Mesenchymal stem cell (in vitro differentiated cells and primary cell): ENCODE data around the gene ATG12.

ENCODE experiments used
- DNase-seq: peaks from one replicate; pipeline ENCODE4 v3.0.0-alpha.2; 2013
- H2AFZ ChIP-seq: one replicate; pipeline ENCODE4 v1.6.1; 2013; ENCODE audit warnings: low read depth, mild to moderate bottlenecking, control low read depth, inconsistent platforms, low read length, moderate library complexity
- H2AK5ac ChIP-seq: 2 replicates; pipeline ENCODE4 v1.6.1; 2013; ENCODE audit warnings: low read length, moderate library complexity, mild to moderate bottlenecking, inconsistent platforms; ENCODE audit not compliant: severe bottlenecking
- H2BK120ac ChIP-seq: one replicate; pipeline ENCODE4 v1.6.1; 2013; ENCODE audit warnings: low read depth, mild to moderate bottlenecking, inconsistent platforms, low read length, moderate library complexity
- H2BK12ac ChIP-seq, 2 experiments: one replicate each; pipeline ENCODE4 v1.6.1; 2013; ENCODE audit warnings: inconsistent platforms in 2 of 2, low read length in 2 of 2, mild to moderate bottlenecking in 2 of 2, moderate library complexity in 2 of 2, control low read depth in 1 of 2
- H2BK15ac ChIP-seq: one replicate; pipeline ENCODE4 v1.6.1; 2013; ENCODE audit warnings: mild to moderate bottlenecking, low read depth, inconsistent platforms; ENCODE audit not compliant: poor library complexity, severe bottlenecking
- H2BK5ac ChIP-seq: 2 replicates; pipeline ENCODE4 v1.6.1; 2013; ENCODE audit warnings: low read depth, mild to moderate bottlenecking, low read length, control low read depth, inconsistent platforms; ENCODE audit not compliant: poor library complexity, severe bottlenecking
- H3K14ac ChIP-seq, 2 experiments: one replicate each; pipeline ENCODE4 v1.6.1; 2013; ENCODE audit warnings: inconsistent platforms in 2 of 2, low read length in 2 of 2, control low read depth in 1 of 2, mild to moderate bottlenecking in 1 of 2, moderate library complexity in 1 of 2
- H3K18ac ChIP-seq, 2 experiments: one replicate each; pipeline ENCODE4 v1.6.1; 2013; ENCODE audit warnings: inconsistent platforms in 2 of 2, low read length in 2 of 2, control low read depth in 1 of 2, low read depth in 1 of 2, mild to moderate bottlenecking in 1 of 2
- H3K23ac ChIP-seq, 2 experiments: one replicate each; pipeline ENCODE4 v1.6.1; 2013; ENCODE audit warnings: inconsistent platforms in 2 of 2, low read length in 2 of 2, mild to moderate bottlenecking in 2 of 2, moderate library complexity in 2 of 2, control low read depth in 1 of 2
- H3K27ac ChIP-seq: 2 replicates; pipeline ENCODE4 v1.5.1; 2013; ENCODE audit warnings: mild to moderate bottlenecking, moderate library complexity, low read length, control low read depth, inconsistent platforms; ENCODE audit not compliant: poor library complexity, severe bottlenecking
- H3K27me3 ChIP-seq, 2 experiments: 2 replicates each; pipeline versions ENCODE4 v1.6.1 to v1.7.0; 2013; ENCODE audit warnings: low read length in 2 of 2, mild to moderate bottlenecking in 2 of 2, moderate library complexity in 2 of 2, control low read depth in 1 of 2, inconsistent platforms in 1 of 2; ENCODE audit not compliant: control insufficient read depth in 1 of 2, insufficient read depth in 1 of 2
- H3K36me3 ChIP-seq, 2 experiments: 2 replicates each; pipeline versions ENCODE4 v1.6.1 to v1.7.0; 2013; ENCODE audit warnings: low read length in 2 of 2, control low read depth in 1 of 2, inconsistent platforms in 1 of 2, low read depth in 1 of 2, mild to moderate bottlenecking in 1 of 2; ENCODE audit not compliant: insufficient read depth in 2 of 2, control insufficient read depth in 1 of 2
- H3K4ac ChIP-seq, 2 experiments: one replicate each; pipeline ENCODE4 v1.6.1; 2013; ENCODE audit warnings: inconsistent platforms in 2 of 2, low read length in 2 of 2, mild to moderate bottlenecking in 2 of 2, moderate library complexity in 2 of 2, control low read depth in 1 of 2, low read depth in 1 of 2
- H3K4me1 ChIP-seq: 2 replicates; pipeline ENCODE4 v1.6.1; 2013; ENCODE audit warnings: low read depth, low read length, control low read depth; ENCODE audit not compliant: control insufficient read depth, insufficient read depth
- H3K4me2 ChIP-seq: 2 replicates; pipeline ENCODE4 v1.6.1; 2013; ENCODE audit warnings: low read length, mild to moderate bottlenecking, inconsistent platforms; ENCODE audit not compliant: poor library complexity, severe bottlenecking
- H3K4me3 ChIP-seq, 2 experiments: 2 replicates each; pipeline versions ENCODE4 v1.5.1 to v1.7.0; 2013; ENCODE audit warnings: low read length in 2 of 2, mild to moderate bottlenecking in 2 of 2, control low read depth in 1 of 2, low read depth in 1 of 2; ENCODE audit not compliant: insufficient read depth in 1 of 2
- H3K79me1 ChIP-seq: replicated peaks from 2 replicates; pipeline ENCODE4 v1.6.1; 2013; ENCODE audit warnings: mild to moderate bottlenecking, control low read depth, low read length, inconsistent platforms; ENCODE audit not compliant: poor library complexity, severe bottlenecking
- H3K9ac ChIP-seq: 2 replicates; pipeline ENCODE4 v1.7.0; 2013; ENCODE audit warnings: mild to moderate bottlenecking, low read length, moderate library complexity
- H3K9me3 ChIP-seq: 2 replicates; pipeline ENCODE4 v1.7.0; 2013; ENCODE audit warnings: mild to moderate bottlenecking, low read length; ENCODE audit not compliant: control insufficient read depth
- H4K8ac ChIP-seq: one replicate; pipeline ENCODE4 v1.6.1; 2013; ENCODE audit warnings: inconsistent platforms, mild to moderate bottlenecking, low read length, moderate library complexity
- H4K91ac ChIP-seq: one replicate; pipeline ENCODE4 v1.6.1; 2013; ENCODE audit warnings: mild to moderate bottlenecking, low read length, inconsistent platforms
- WGBS: methylation state at CpG from one replicate; pipeline ENCODE4 v1.1.7; 2013; ENCODE audit warnings: mixed read lengths; 5-methylcytosine and 5-hydroxymethylcytosine counted together

ATG12 gene

DNA sequence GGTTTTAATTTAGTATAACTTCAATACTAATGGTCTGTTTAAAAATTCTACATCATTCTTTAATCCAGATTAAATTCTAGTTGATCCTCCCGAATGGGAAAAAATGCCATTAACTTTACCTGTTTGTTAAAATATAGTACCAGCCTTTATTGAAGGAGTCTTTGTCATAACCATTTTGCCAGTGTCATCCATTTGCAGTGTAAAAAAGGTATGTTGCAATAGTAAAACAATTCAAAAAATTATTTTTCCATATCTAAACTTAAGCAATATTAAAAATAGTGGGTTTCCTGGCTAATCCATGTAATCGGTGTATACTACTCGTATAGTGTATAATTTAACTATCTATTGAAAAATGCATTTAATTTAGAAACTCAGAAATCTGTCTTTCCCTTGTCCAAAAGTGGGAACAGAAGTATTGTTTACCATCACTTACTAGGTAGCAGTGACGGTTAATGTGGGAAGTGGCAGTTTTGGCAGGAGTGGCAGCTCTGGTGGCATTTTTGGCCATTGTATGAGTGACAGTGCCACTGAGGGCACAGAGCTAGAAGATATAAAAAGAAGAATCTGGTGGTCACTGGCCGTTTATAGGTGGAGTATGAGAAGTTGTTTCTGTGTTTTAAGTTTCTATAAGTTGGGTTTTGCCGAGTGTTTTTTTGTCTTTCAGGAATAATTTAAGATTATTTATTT lies 2.2 kb upstream of the ATG12 start:
- DNase-seq, result no peak
- 96% methylated on average over 2 of the region's 6 CpGs for WGBS
- Histone ChIP-seq H3K27ac (no peak overlapping the region), H2BK15ac (no peak overlapping the region), H2AFZ (no peak overlapping the region), H3K79me1 (no peaks in the 10 kb centered on the region), H3K4me1 (peaks cover 8% of the 10 kb centered on the region), H3K9ac (peak overlapping the region; percentile 93), H4K91ac (no peak overlapping the region), H3K23ac (no peak overlapping the region), H2BK120ac (no peak overlapping the region), H3K36me3 (no peaks in the 10 kb centered on the region), H2BK5ac (no peak overlapping the region), H3K4ac (peak overlapping the region in 1 of 2 experiments; percentile 37), H3K9me3 (no peaks in the 10 kb centered on the region), H3K27me3 (no peaks in the 10 kb centered on the region), H3K14ac (no peak overlapping the region), H3K18ac (no peak overlapping the region), H2AK5ac (no peak overlapping the region), H4K8ac (no peak overlapping the region), H2BK12ac (no peak overlapping the region), H3K4me3 (peak overlapping the region in 1 of 2 experiments; percentile 86), H3K4me2 (no peak overlapping the region)

DNA sequence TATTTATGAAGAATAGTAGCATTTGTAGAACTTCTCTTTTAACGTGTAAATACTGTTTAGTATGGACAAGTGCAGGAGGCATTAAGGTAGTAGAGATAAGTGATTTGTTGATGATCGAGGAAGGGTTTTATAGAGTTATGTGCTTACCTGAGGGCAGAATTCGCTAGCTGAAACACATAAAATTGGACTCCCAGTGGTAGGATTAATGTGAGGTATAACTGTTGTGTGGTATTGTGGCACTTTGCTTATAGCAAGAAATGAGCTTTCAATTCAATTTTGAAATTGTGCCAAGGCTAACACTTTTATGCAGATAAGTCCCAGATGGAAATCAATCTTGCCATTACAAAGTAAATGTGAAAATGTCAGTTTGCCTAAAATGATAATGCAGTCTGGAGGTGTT lies 1.6 kb upstream of the ATG12 start:
- H3K9me3 ChIP-seq, result no peaks in the 10 kb centered on the region
- WGBS, result 44% methylated on average over 3 of the region's 3 CpGs

GRCh38 chr5:115842089-115842935 lies 947 bp upstream of the ATG12 start:
- H3K27me3 ChIP-seq, result no peaks in the 10 kb centered on the region
- peak; percentile 84 for DNase-seq

More for the DNA sequence above, 1.6 kb upstream of the ATG12 start:
- H2BK15ac ChIP-seq, result no peak overlapping the region
- H3K4ac ChIP-seq, result no peak overlapping the region
- no peak overlapping the region for H3K14ac ChIP-seq
- H2BK5ac ChIP-seq, result no peak overlapping the region
- H2AK5ac ChIP-seq, result no peak overlapping the region
- H2BK120ac ChIP-seq, result no peak overlapping the region
- H2BK12ac ChIP-seq, result no peak overlapping the region
- H4K8ac ChIP-seq, result no peak overlapping the region
- DNase-seq, result no peak
- H4K91ac ChIP-seq, result no peak overlapping the region
- no peak overlapping the region for H3K23ac ChIP-seq
- no peaks in the 10 kb centered on the region for H3K27me3 ChIP-seq
- H3K18ac ChIP-seq, result no peak overlapping the region
- no peaks in the 10 kb centered on the region for H3K79me1 ChIP-seq
- H3K27ac ChIP-seq, result no peak overlapping the region
- peaks cover 0 to 1% of the 10 kb centered on the region in 2 experiments for H3K36me3 ChIP-seq
- no peak overlapping the region for H2AFZ ChIP-seq
- H3K4me2 ChIP-seq, result peak overlapping the region; percentile 56
- H3K9ac ChIP-seq, result peak overlapping the region; percentile 93
- H3K4me1 ChIP-seq, result peaks cover 8% of the 10 kb centered on the region
- H3K4me3 ChIP-seq, result peak overlapping the region in 1 of 2 experiments; percentile 86

DNA sequence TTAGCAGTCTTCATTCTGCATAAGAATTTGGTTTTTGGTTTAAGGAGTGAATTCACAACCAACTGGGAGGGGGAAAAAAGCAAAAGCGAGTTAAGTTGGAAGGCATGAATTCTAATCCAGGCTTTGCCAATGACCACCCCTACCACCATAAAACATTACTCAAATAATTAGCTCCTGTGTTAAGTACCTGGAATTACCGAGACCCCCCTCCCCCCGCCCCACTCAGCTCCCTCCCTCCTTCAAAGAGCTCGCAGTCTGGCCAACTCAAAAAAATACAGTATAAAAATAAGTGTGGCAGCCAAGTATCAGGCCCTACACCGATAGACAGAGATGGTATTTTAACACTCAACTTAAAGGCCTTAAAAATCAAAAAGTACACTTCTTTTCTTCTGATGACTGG lies 492 bp downstream of the ATG12 start:
- no peak overlapping the region for H2BK5ac ChIP-seq
- H2BK120ac ChIP-seq, result no peak overlapping the region
- WGBS, result 4% methylated on average over 5 of the region's 5 CpGs
- H3K9me3 ChIP-seq, result no peaks in the 10 kb centered on the region
- H3K23ac ChIP-seq, result no peak overlapping the region
- peaks cover 8% of the 10 kb centered on the region for H3K4me1 ChIP-seq
- H3K14ac ChIP-seq, result no peak overlapping the region
- no peak overlapping the region for H4K8ac ChIP-seq
- no peak overlapping the region for H2AFZ ChIP-seq
- H2BK15ac ChIP-seq, result no peak overlapping the region
- no peak overlapping the region for H2AK5ac ChIP-seq
- H3K18ac ChIP-seq, result no peak overlapping the region
- H3K9ac ChIP-seq, result peak overlapping the region; percentile 93
- peak overlapping the region; percentile 99 for H3K27ac ChIP-seq
- H3K79me1 ChIP-seq, result peaks cover 4% of the 10 kb centered on the region
- H3K4ac ChIP-seq, result no peak overlapping the region
- no peak overlapping the region for H2BK12ac ChIP-seq
- H3K27me3 ChIP-seq, result no peaks in the 10 kb centered on the region
- peak overlapping the region; percentile 86 to 96 for H3K4me3 ChIP-seq
- peaks cover 3 to 22% of the 10 kb centered on the region in 2 experiments for H3K36me3 ChIP-seq
- no peak overlapping the region for H4K91ac ChIP-seq
- peak overlapping the region; percentile 70 for H3K4me2 ChIP-seq
- DNase-seq, result peak; percentile 25

More at GRCh38 chr5:115842089-115842935, 947 bp upstream of the ATG12 start:
- peaks cover 0 to 8% of the 10 kb centered on the region in 2 experiments for H3K36me3 ChIP-seq
- peak overlapping the region; percentile 93 for H3K9ac ChIP-seq
- peaks cover 8% of the 10 kb centered on the region for H3K4me1 ChIP-seq
- WGBS, result 2% methylated on average over 68 of the region's 68 CpGs
- peak overlapping the region; percentile 86 to 96 for H3K4me3 ChIP-seq
- H2BK12ac ChIP-seq, result peak overlapping the region in 1 of 2 experiments; percentile 34
- H3K23ac ChIP-seq, result peak overlapping the region in 1 of 2 experiments; percentile 47
- no peaks in the 10 kb centered on the region for H3K79me1 ChIP-seq
- no peak overlapping the region for H2AK5ac ChIP-seq
- H4K91ac ChIP-seq, result no peak overlapping the region
- peak overlapping the region; percentile 78 for H2BK5ac ChIP-seq
- H2BK120ac ChIP-seq, result peak overlapping the region; percentile 77
- no peaks in the 10 kb centered on the region for H3K9me3 ChIP-seq
- H3K4me2 ChIP-seq, result peak overlapping the region; percentile 56
- peak overlapping the region in 1 of 2 experiments; percentile 64 for H3K14ac ChIP-seq
- peak overlapping the region; percentile 92 to 94 for H3K18ac ChIP-seq
- H3K27ac ChIP-seq, result peak overlapping the region; percentile 17
- H4K8ac ChIP-seq, result peak overlapping the region; percentile 91
- peak overlapping the region; percentile 89 for H2BK15ac ChIP-seq
- peak overlapping the region; percentile 24 to 47 for H3K4ac ChIP-seq
- H2AFZ ChIP-seq, result peak overlapping the region; percentile 32
